B cell (primary cell): ENCODE measurements around the gene FADS1. TPM values are rescaled to one million over a fixed set of nuclear protein-coding genes. Genes with fewer than 3 reads are reported as not detected.

ENCODE experiments used
- ATAC-seq: fragments of 200-7000 bp; cut with Tn5 transposase; one replicate; pipeline ENCODE4 v1.10.0; 2021; ENCODE audit warnings: low read depth, mild to moderate bottlenecking, moderate number of reproducible peaks, moderate library complexity
- CTCF ChIA-PET: fragments of 350-600 bp; sonication (Branson Sonifier 250); formaldehyde crosslinking; loops from one replicate; lab custom pipeline; 2021; ENCODE audit warnings: antibody characterized with exemption, inconsistent platforms; lab: Charles Lee
- POLR2A ChIA-PET: fragments of 350-600 bp; sonication (Branson Sonifier 250); formaldehyde crosslinking; loops from one replicate; lab custom pipeline; 2021; ENCODE audit warnings: antibody characterized with exemption; lab: Charles Lee
- DNase-seq: peaks from one replicate; pipeline ENCODE4 v3.0.0; 2013
- H2AFZ ChIP-seq: 2 replicates; pipeline ENCODE4 v1.6.1; 2012; ENCODE audit warnings: mild to moderate bottlenecking, low read depth, low read length; ENCODE audit not compliant: insufficient read depth, poor library complexity, severe bottlenecking
- H3K27ac ChIP-seq, 2 donors: 1 replicate in 1 of 2; 2 replicates in 1 of 2; pipeline ENCODE4 v1.5.1; 2012 to 2013; ENCODE audit warnings: low read length in 2 of 2, mild to moderate bottlenecking in 2 of 2, moderate library complexity in 1 of 2
- H3K27me3 ChIP-seq, 4 experiments: fragments of 200-600 bp in 1 of 4; sonication (generic) in 1 of 4; replicated peaks in 1 of 4; 1 replicate in 2 of 4; 2 replicates in 2 of 4; pipeline versions ENCODE4 v1.6.1 to v1.7.0; 2013 to 2016; ENCODE audit warnings: low read length in 3 of 4, mild to moderate bottlenecking in 2 of 4, mixed read lengths in 1 of 4, moderate library complexity in 1 of 4; ENCODE audit not compliant: insufficient read depth in 4 of 4, control insufficient read depth in 3 of 4; ENCODE audit errors: control extremely low read depth in 1 of 4
- H3K36me3 ChIP-seq, 2 experiments: replicated peaks in 1 of 2; 1 replicate in 1 of 2; 2 replicates in 1 of 2; pipeline versions ENCODE4 v1.6.1 to v1.7.1; 2013; ENCODE audit warnings: low read length in 1 of 2; ENCODE audit not compliant: insufficient read depth in 2 of 2, control insufficient read depth in 1 of 2; ENCODE audit errors: control extremely low read depth in 1 of 2, extremely low read depth in 1 of 2
- H3K4me1 ChIP-seq, 2 donors: fragments of 200-600 bp in 1 of 2; sonication (generic) in 1 of 2; 1 replicate in 1 of 2; 2 replicates in 1 of 2; pipeline versions ENCODE4 v1.5.1 to v1.6.1; 2013 to 2017; ENCODE audit warnings: low read length in 2 of 2; ENCODE audit not compliant: control insufficient read depth in 2 of 2, insufficient read depth in 2 of 2
- H3K4me2 ChIP-seq: replicated peaks from 2 replicates; pipeline ENCODE3; 2012; ENCODE audit warnings: mild to moderate bottlenecking, low read depth, low read length; ENCODE audit not compliant: poor library complexity, severe bottlenecking
- H3K4me3 ChIP-seq, 5 experiments: fragments of 200-600 bp in 1 of 5; sonication (generic) in 1 of 5; 1 replicate in 3 of 5; 2 replicates in 2 of 5; pipeline versions ENCODE4 v1.5.1 to v1.7.0; 2011 to 2016; ENCODE audit warnings: low read length in 4 of 5, mild to moderate bottlenecking in 4 of 5, low read depth in 2 of 5, control low read depth in 1 of 5, moderate library complexity in 1 of 5; ENCODE audit not compliant: insufficient read depth in 1 of 5; ENCODE audit errors: control extremely low read depth in 1 of 5, extremely low read depth in 1 of 5
- H3K79me2 ChIP-seq: fragments of 200-600 bp; sonication (generic); one replicate; pipeline ENCODE4 v1.6.0; 2016; ENCODE audit warnings: low read length; ENCODE audit not compliant: control insufficient read depth, insufficient read depth
- H3K9ac ChIP-seq: fragments of 200-600 bp; sonication (generic); 2 replicates; pipeline ENCODE4 v1.6.1; 2017; ENCODE audit warnings: mild to moderate bottlenecking, low read length, moderate library complexity
- H3K9me3 ChIP-seq, 3 donors: one replicate each; pipeline versions ENCODE4 v1.6.1 to v1.7.1; 2013; ENCODE audit warnings: low read length in 2 of 3; ENCODE audit not compliant: control insufficient read depth in 2 of 3, insufficient read depth in 1 of 3; ENCODE audit errors: control extremely low read depth in 1 of 3
- H4K20me1 ChIP-seq: 2 replicates; pipeline ENCODE4 v1.6.0; 2012; ENCODE audit warnings: mild to moderate bottlenecking, low read length; ENCODE audit not compliant: insufficient read depth, control insufficient read depth, poor library complexity, severe bottlenecking
- H3K27ac Mint-ChIP-seq: one replicate; pipeline ENCODE4 v1.8.0; 2021; ENCODE audit warnings: mixed read lengths
- H3K27me3 Mint-ChIP-seq: one replicate; pipeline ENCODE4 v1.8.0; 2021; ENCODE audit warnings: mixed read lengths
- H3K4me1 Mint-ChIP-seq: one replicate; pipeline ENCODE4 v1.8.0; 2021; ENCODE audit warnings: mixed read lengths
- H3K4me3 Mint-ChIP-seq: one replicate; pipeline ENCODE4 v1.8.0; 2021; ENCODE audit warnings: mixed read lengths
- H3K9me3 Mint-ChIP-seq: one replicate; pipeline ENCODE4 v1.8.0; 2022; ENCODE audit warnings: mixed read lengths; ENCODE audit not compliant: insufficient read depth
- CTCF ChIP-seq: fragments of 200-600 bp; IDR thresholded peaks from one replicate; pipeline ENCODE4 v1.8.0; 2022; ENCODE audit warnings: antibody characterized with exemption, mild to moderate bottlenecking
- EZH2 ChIP-seq: IDR thresholded peaks from 2 replicates; pipeline ENCODE4 v1.6.1; 2012; ENCODE audit warnings: borderline replicate concordance, low read depth, mild to moderate bottlenecking, moderate library complexity, low read length; ENCODE audit not compliant: insufficient read depth, poor library complexity, severe bottlenecking
- WGBS: methylation state at CpG from one replicate; pipeline ENCODE4 v1.1.5; 2013; ENCODE audit warnings: missing lambda C conversion rate; ENCODE audit not compliant: insufficient coverage; 5-methylcytosine and 5-hydroxymethylcytosine counted together
- intact Hi-C: fragments of 100-400 bp; cut with micrococcal nuclease; formaldehyde crosslinking; loops from one replicate; pipeline ENCODE4 v1.10.0; 2022
- polyA plus RNA-seq: library from polyadenylated mRNA; depleted of rRNA; stranded (reverse); fragments of >200 nt; gene quantifications from 2 replicates; pipeline ENCODE4 v1.2.3, GENCODE V29; 2012
- total RNA-seq, 2 donors: library from RNA; stranded (reverse); fragments of 120-200 nt in 1 of 2; gene quantifications; 1 replicate in 1 of 2; 2 replicates in 1 of 2; pipeline versions ENCODE4 v1.2.3 to v1.2.4, GENCODE V29; 2013 to 2022

FADS1 gene
- total and polyA plus RNA-seq, 2 donors (not counting 1 experiment from before 2014, with no cell fraction given), result 0.39 to 15.6 TPM

- POLR2A ChIA-PET, result no interaction called here
- Histone ChIP-seq H2AFZ (no peak overlapping the region), H3K27ac (no peak overlapping the region), H3K4me2 (no peak overlapping the region), H3K4me3 (no peak overlapping the region), H3K27me3 (no peaks in the 10 kb centered on the region), H3K79me2 (peaks cover 67% of the 10 kb centered on the region), H3K36me3 (peaks cover 0 to 6% of the 10 kb centered on the region in 2 experiments), H4K20me1 (no peaks in the 10 kb centered on the region), H3K9me3 (no peaks in the 10 kb centered on the region), H3K9ac (no peak overlapping the region), H3K4me1 (peaks cover 11 to 23% of the 10 kb centered on the region in 2 donors)
- CTCF ChIA-PET, result interaction anchor here (1.0 to 8.4 kb wide), 16 partner anchors 9 to 582 kb away, joined by 3 to 222 read pairs (median 18); partner anchors contain the start of genes BEST1 and FADS1
- H3K9me3 Mint-ChIP-seq, result no peaks in the 10 kb centered on the region
- H3K27ac Mint-ChIP-seq, result no peak overlapping the region
- TF ChIP-seq CTCF (no peak), EZH2 (no peak)
- DNase-seq, result no peak
- intact Hi-C loops, result no loop called here
- ATAC-seq, result no peak
- no peaks in the 10 kb centered on the region for H3K27me3 Mint-ChIP-seq
- peaks cover 25% of the 10 kb centered on the region for H3K4me1 Mint-ChIP-seq
- no peak overlapping the region for H3K4me3 Mint-ChIP-seq
- WGBS, result 96% methylated on average over 18 of the region's 18 CpGs
These were observed 20.8 kb downstream of the FADS1 start for GRCh38 chr11:61795876-61796526.

DNA sequence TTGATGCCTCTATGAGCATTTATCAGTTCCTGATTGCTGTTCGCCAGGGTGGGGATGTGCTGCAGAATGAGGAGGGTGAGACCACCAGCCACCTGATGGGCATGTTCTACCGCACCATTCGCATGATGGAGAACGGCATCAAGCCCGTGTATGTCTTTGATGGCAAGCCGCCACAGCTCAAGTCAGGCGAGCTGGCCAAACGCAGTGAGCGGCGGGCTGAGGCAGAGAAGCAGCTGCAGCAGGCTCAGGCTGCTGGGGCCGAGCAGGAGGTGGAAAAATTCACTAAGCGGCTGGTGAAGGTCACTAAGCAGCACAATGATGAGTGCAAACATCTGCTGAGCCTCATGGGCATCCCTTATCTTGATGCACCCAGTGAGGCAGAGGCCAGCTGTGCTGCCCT lies 21.3 kb downstream of the FADS1 start:
- Histone ChIP-seq H3K4me1 (peaks cover 11 to 23% of the 10 kb centered on the region in 2 donors), H3K9me3 (no peaks in the 10 kb centered on the region), H3K4me2 (no peak overlapping the region), H3K36me3 (peaks cover 0 to 6% of the 10 kb centered on the region in 2 experiments), H2AFZ (no peak overlapping the region), H3K27me3 (no peaks in the 10 kb centered on the region), H3K4me3 (no peak overlapping the region), H3K79me2 (peaks cover 72% of the 10 kb centered on the region), H3K27ac (no peak overlapping the region), H4K20me1 (no peaks in the 10 kb centered on the region), H3K9ac (no peak overlapping the region)
- ChIA-PET POLR2A (no interaction called here), CTCF (interaction anchor here (1.0 to 8.4 kb wide), 9 partner anchors 8 to 314 kb away, joined by 3 to 222 read pairs (median 37); partner anchors contain the start of gene BEST1)
- Mint-ChIP-seq H3K27me3 (no peaks in the 10 kb centered on the region), H3K4me1 (peaks cover 25% of the 10 kb centered on the region), H3K27ac (no peak overlapping the region), H3K4me3 (peak overlapping the region; percentile 43), H3K9me3 (no peaks in the 10 kb centered on the region)
- intact Hi-C loops, result no loop called here
- TF ChIP-seq CTCF (no peak), EZH2 (no peak)
- ATAC-seq (no peak), DNase-seq (no peak)
- WGBS, result 92% methylated on average over 12 of the region's 12 CpGs
